Lung (tissue), 12 donors: Measurements from ENCODE around the gene NTSR2. TPM values are rescaled to one million over a fixed set of nuclear protein-coding genes. Genes with fewer than 3 reads are reported as not detected.

Experiments
- ATAC-seq: fragments of 200-7000 bp; cut with Tn5 transposase; one replicate; pipeline ENCODE4 v1.9.1; 2020; ENCODE audit warnings: moderate number of reproducible peaks; ENCODE audit not compliant: insufficient read depth, low FRiP score
- DNase-seq, 3 donors: peaks; one replicate each; pipeline ENCODE4 v3.0.0-alpha.2; 2013 to 2017
- H3K27ac ChIP-seq, 2 donors: one replicate each; pipeline ENCODE4 v1.5.1; 2013; ENCODE audit warnings: mild to moderate bottlenecking in 2 of 2, moderate library complexity in 2 of 2, control low read depth in 1 of 2, inconsistent platforms in 1 of 2, low read depth in 1 of 2, low read length in 1 of 2
- H3K27me3 ChIP-seq, 3 donors: one replicate each; pipeline ENCODE4 v1.5.1; 2013; ENCODE audit warnings: low read length in 2 of 3; ENCODE audit not compliant: control insufficient read depth in 3 of 3, insufficient read depth in 3 of 3
- H3K36me3 ChIP-seq, 4 donors: one replicate each; pipeline ENCODE4 v1.5.1; 2013; ENCODE audit warnings: low read length in 4 of 4, mild to moderate bottlenecking in 1 of 4, moderate library complexity in 1 of 4; ENCODE audit not compliant: control insufficient read depth in 4 of 4, insufficient read depth in 4 of 4
- H3K4me1 ChIP-seq, 5 donors: one replicate each; pipeline ENCODE4 v1.5.1; 2013; ENCODE audit warnings: low read length in 5 of 5, mild to moderate bottlenecking in 2 of 5, moderate library complexity in 1 of 5; ENCODE audit not compliant: control insufficient read depth in 5 of 5, insufficient read depth in 5 of 5
- H3K4me3 ChIP-seq: one replicate; pipeline ENCODE4 v1.5.1; 2013; ENCODE audit warnings: mild to moderate bottlenecking, control low read depth, moderate library complexity
- H3K9ac ChIP-seq, 2 donors: one replicate each; pipeline ENCODE4 v1.5.1; 2013; ENCODE audit warnings: low read length in 2 of 2, control low read depth in 1 of 2; ENCODE audit not compliant: insufficient read depth in 1 of 2
- H3K9me3 ChIP-seq, 4 donors: one replicate each; pipeline ENCODE4 v1.5.1; 2013; ENCODE audit warnings: low read length in 3 of 4, mild to moderate bottlenecking in 1 of 4, moderate library complexity in 1 of 4; ENCODE audit not compliant: control insufficient read depth in 4 of 4, insufficient read depth in 3 of 4
- WGBS, 2 donors: extraction: QIAGEN DNeasy Blood & Tissue Kit; methylation state at CpG; one replicate each; pipeline ENCODE4 v1.1.7; 2013; 5-methylcytosine and 5-hydroxymethylcytosine counted together
- polyA plus RNA-seq, 2 donors: library from polyadenylated mRNA; stranded (reverse); fragments of 200-250 nt; gene quantifications; one replicate each; pipeline ENCODE4 v1.2.1, GENCODE V29; 2013
- total RNA-seq, 2 donors: library from RNA; depleted of rRNA in 1 of 2; stranded (reverse); fragments of >200 nt in 1 of 2; gene quantifications; one replicate each; pipeline ENCODE4 v1.2.1, GENCODE V29; 2014 to 2021
- TF ChIP-seq, protein P1 (sequence below): IDR thresholded peaks from 2 replicates; pipeline ENCODE4 v1.5.1; 2012; ENCODE audit warnings: mild to moderate bottlenecking; ENCODE audit errors: control extremely low read depth, extremely low read depth
- donor health status: control.
- donor health status: control.
- donor health status: Bipolar disorder and iron deficiency.
- donor health status: healthy.
- donor health status: DM: yes; HTN: yes; CAD: no.

The NTSR2 gene
- total and polyA plus RNA-seq, 4 donors, result not detected

GRCh38 chr2:11657195-11657594 lies 12.8 kb downstream of the NTSR2 start:
- WGBS, 2 donors, result 85 to 92% methylated on average over 11 of the region's 11 CpGs
- no peak overlapping the region for H3K9ac ChIP-seq
- peaks cover 0 to 2% (median 0%) of the 10 kb centered on the region in 5 donors for H3K4me1 ChIP-seq
- no peaks in the 10 kb centered on the region for H3K36me3 ChIP-seq
- peaks cover 0 to 10% (median 0%) of the 10 kb centered on the region in 4 donors for H3K9me3 ChIP-seq
- peaks cover 0 to 4% (median 3%) of the 10 kb centered on the region in 3 donors for H3K27me3 ChIP-seq
- no peak overlapping the region for H3K27ac ChIP-seq
- TF ChIP-seq, protein P1, sequence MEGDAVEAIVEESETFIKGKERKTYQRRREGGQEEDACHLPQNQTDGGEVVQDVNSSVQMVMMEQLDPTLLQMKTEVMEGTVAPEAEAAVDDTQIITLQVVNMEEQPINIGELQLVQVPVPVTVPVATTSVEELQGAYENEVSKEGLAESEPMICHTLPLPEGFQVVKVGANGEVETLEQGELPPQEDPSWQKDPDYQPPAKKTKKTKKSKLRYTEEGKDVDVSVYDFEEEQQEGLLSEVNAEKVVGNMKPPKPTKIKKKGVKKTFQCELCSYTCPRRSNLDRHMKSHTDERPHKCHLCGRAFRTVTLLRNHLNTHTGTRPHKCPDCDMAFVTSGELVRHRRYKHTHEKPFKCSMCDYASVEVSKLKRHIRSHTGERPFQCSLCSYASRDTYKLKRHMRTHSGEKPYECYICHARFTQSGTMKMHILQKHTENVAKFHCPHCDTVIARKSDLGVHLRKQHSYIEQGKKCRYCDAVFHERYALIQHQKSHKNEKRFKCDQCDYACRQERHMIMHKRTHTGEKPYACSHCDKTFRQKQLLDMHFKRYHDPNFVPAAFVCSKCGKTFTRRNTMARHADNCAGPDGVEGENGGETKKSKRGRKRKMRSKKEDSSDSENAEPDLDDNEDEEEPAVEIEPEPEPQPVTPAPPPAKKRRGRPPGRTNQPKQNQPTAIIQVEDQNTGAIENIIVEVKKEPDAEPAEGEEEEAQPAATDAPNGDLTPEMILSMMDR, result no peak
- DNase-seq, result no peak
- ATAC-seq, result no peak
- no peak overlapping the region for H3K4me3 ChIP-seq

DNA sequence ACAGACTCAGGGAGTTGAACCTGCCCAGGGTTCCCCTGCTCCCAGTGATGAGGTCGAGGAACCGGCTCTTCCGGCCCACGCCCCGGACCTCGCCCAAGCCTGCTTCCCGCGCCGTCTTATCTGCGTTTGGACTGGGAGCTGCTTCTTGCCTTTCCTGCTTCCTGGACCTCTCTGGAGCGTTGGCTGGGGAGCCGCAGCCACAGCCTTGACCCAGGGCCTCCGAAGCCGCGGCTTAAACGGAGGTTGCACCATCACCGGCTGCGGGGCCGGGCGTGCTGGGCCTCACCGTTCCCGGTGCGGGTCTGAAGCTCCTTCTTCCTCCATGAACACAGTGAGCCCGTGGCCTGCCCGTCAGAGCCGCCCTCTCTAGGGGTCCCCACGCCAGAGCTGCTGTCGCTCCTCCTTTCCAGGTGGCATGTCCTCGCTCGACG lies 13.3 kb downstream of the NTSR2 start:
- ATAC-seq (no peak), DNase-seq (no peak)
- H3K4me3 ChIP-seq, result no peak overlapping the region
- no peak overlapping the region for H3K9ac ChIP-seq
- peaks cover 0 to 5% (median 0%) of the 10 kb centered on the region in 4 donors for H3K9me3 ChIP-seq
- H3K27ac ChIP-seq, result no peak overlapping the region
- TF ChIP-seq, protein P1, result no peak
- 64 to 82% methylated on average over 31 of the region's 31 CpGs for WGBS, 2 donors
- peaks cover 0 to 2% (median 0%) of the 10 kb centered on the region in 5 donors for H3K4me1 ChIP-seq
- peaks cover 0 to 4% (median 3%) of the 10 kb centered on the region in 3 donors for H3K27me3 ChIP-seq
- no peaks in the 10 kb centered on the region for H3K36me3 ChIP-seq

DNA sequence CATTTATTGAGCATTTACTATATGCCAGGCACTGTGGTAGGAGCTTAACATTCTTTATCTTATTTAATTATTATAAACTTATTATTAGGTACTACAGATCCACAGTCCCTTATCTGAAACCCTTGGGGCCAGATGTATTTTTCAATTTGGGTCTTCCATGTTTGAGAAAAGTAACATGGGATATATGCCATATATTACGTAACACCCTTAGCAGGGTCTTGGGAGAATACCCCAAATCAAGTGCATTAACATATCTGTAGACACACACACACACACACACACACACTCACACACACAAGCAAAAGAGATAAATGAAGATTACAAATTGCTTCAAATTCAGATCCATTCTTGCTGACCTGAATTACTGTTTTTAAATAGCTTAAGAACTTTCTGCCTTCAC lies 13.7 kb downstream of the NTSR2 start:
- Histone ChIP-seq H3K4me3 (no peak overlapping the region), H3K27ac (no peak overlapping the region), H3K27me3 (peaks cover 0 to 4% (median 3%) of the 10 kb centered on the region in 3 donors), H3K9me3 (peaks cover 0 to 5% (median 0%) of the 10 kb centered on the region in 4 donors), H3K4me1 (peaks cover 0 to 2% (median 0%) of the 10 kb centered on the region in 5 donors), H3K36me3 (no peaks in the 10 kb centered on the region), H3K9ac (no peak overlapping the region)
- WGBS, 2 donors, result 84 to 91% methylated on average over 1 of the region's 1 CpG
- DNase-seq (no peak), ATAC-seq (no peak)
- TF ChIP-seq, protein P1, result no peak

GRCh38 chr2:11655495-11655894 lies 14.5 kb downstream of the NTSR2 start:
- TF ChIP-seq, protein P1, result no peak
- no peaks in the 10 kb centered on the region for H3K36me3 ChIP-seq
- ATAC-seq, result no peak

More at GRCh38 chr2:11655495-11655894, 14.5 kb downstream of the NTSR2 start:
- Histone ChIP-seq H3K27ac (no peak overlapping the region), H3K27me3 (peaks cover 0 to 4% (median 3%) of the 10 kb centered on the region in 3 donors), H3K9ac (no peak overlapping the region), H3K4me1 (peaks cover 0 to 2% (median 0%) of the 10 kb centered on the region in 5 donors), H3K9me3 (peaks cover 0 to 5% (median 0%) of the 10 kb centered on the region in 4 donors), H3K4me3 (no peak overlapping the region)
- DNase-seq, result peak in 1 of 3 donors; percentile 37
- 67 to 85% methylated on average over 4 of the region's 4 CpGs for whole genome bisulfite sequencing, 2 donors
